KBM-7 (cell line): ENCODE results near the gene GLRX2.

Experiments used
- DNase-seq: peaks from one replicate; pipeline ENCODE4 v3.0.0-alpha.2; 2015
- in situ Hi-C: fragments of 300-500 bp; cut with MboI; formaldehyde crosslinking; loops from 2 replicates; pipeline ENCODE4 v1.14.3; 2020; ENCODE audit warnings: low sequenced_read_pairs, low pct_unique_long_range_greater_than_20kb, mixed read lengths

Gene GLRX2

DNA sequence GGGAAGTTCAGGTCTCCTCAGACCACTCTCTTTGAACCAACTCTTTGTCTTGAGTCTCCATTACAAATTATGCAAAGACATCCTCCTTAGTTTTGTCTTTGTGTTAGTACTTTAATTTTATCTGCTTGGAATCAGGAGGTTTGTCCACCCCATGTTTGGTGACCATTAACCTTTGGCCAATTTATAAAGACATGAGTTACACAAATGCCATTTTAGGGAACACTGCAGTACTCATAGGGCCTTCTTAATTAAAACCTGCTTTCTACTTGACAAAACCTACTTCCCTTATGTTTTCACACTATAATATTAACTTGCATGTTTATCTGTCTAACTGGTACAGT, 8.7 kb upstream of the GLRX2 start:
- DNase-seq = no peak
- in situ Hi-C loops = no loop called here

DNA sequence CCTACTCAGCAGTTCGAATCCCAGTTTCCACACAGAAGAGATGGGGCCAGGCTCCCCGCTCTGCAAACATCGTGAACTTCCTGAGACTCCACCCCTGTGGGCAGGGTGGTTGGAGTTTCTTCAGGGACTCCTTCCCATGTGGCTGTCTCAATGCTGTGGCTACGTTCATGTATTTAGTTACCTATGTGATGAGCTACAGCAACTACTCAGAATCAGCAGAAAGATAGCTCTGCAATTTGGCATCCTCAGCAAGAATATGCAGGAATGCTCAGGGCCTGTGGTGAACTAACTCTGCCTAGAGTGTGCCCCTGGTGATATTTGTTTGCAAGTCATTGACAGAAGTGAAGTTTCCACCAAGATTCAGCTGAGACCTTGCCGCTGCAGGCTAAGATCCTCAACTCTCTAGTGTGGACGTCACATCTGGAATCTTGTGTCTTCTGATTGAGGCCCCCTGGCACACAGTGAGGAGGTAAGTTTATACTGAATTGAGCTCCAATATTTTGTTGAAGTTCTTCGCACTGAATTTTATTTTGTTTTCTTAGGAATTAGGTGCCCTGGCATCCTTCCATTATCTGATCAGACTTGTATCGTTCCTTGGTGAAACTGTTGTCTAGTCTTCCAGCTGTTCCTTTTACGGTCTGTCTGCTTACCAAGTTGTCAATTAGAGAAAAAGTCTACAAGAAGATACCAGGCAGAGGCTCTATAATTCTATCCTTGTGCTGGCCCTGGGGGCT, 8.2 kb upstream of the GLRX2 start:
- in situ Hi-C loops = no loop called here
- DNase-seq = no peak

DNA sequence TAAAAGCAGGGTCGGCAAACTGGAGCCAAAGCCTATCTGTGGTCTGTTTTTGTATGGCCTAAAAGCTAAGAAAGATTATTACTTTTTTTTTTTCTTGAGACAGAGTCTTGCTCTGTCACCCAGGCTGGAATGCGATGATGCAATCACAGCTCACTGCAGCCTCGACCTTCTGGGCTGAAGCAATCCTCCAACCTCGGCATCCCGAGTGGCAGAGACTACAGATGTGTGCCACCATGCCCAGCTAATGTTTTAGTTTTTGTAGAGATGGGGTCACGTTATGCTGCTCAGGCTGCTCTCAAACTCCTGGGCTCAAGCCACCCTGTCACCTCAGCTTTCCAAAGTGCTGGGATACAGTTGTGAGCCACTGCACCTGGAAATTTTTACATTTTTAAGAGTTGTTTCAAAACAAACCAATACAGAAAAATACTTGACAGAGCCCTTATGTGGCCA, 6.5 kb upstream of the GLRX2 start:
- in situ Hi-C loops = no loop called here
- DNase-seq = peak; percentile 40

DNA sequence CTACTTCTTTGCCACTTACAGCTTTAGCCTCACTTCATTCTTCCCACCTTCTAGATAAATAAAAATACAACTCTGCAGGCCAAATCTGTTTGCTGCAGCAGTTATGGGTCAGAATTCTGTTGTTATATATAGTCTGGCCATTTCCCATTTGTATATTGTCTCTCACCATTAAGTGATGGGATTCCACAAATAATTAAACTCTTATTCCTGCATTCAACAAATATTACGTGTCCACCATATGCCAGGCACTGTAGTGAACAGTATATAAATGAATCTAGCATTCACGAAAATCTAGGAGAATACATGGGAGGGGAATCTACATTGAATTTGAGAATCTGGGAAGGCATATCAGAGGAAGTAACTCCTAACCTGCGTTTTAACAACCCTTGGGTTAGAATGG, 5.7 kb upstream of the GLRX2 start:
- DNase-seq = no peak
- in situ Hi-C loops = no loop called here

DNA sequence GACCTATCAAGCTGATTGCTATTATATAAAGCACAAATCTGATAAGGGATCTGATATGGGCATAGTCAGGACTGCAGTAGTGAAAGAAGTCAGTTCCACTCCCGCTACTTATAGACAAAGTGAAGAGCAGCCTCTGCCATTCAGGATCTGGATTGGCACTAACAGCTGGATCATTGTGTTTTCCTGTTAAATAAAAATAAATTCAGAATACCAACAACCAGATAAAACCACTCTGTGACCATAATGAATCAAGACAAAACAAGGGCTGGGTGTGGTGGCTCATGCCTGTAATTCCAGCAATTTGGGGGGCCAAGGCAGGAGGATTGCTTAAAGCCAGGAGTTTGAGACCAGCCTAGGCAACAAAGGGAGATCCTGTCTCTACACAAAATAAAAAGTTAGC, 5.0 kb upstream of the GLRX2 start:
- no peak for DNase-seq
- in situ Hi-C loops = no loop called here

DNA sequence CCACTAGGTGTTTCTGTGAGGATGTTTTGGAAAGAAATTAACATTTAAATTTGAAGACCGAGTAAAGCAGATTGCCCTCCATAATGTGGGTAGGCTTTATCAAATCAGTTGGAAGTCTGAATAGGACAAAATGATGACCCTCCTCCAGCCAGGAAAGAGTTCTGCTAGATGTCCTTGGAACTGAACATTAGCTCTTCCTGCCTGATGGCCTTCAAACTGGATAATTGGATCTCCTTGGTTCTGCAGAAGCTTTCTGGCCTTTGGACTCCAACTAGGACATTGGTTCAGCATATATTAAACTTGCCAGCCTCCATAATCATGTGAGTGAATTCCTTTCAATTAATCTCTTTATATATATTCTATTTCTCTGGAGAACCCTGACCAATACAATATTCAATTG, 4.4 kb upstream of the GLRX2 start:
- in situ Hi-C loops = no loop called here
- DNase-seq = no peak

DNA sequence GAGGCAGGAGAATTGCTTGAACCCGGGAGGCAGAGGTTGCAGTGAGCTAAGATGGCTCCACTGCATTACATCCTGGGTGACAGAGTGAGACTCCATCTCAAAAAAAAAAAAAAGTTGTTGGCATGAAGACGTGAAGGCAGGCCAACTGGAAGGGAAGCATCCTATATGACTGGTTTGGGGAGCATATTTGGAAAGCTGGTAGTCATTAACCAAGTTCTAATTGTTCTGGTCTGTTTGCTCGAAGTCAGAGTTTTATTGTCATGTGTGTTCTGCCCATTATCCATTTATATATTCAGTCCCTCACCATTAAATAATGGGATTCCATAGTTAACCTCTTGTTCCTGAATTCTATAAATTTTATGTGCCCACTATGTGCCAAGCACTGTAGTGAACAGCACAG, 3.3 kb upstream of the GLRX2 start:
- DNase-seq = no peak
- in situ Hi-C loops = no loop called here

DNA sequence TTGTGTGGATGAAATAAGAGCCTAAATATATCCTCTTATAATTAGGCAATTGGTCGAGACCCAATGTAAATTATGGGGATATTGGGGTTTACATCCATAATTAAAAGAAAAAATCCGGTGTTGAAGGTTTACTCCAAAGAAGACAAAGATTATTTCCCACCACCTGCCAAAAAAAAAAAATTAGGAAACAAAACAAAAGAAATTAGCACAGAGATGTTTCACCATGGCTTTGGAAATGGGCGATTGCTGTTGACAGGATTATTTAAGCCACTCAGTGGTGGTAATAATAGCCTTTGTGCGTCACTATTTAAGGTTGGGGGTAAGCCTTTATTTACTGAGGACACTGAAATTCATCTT, 585 bp upstream of the GLRX2 start:
- DNase-seq = no peak
- in situ Hi-C loops = no loop called here

DNA sequence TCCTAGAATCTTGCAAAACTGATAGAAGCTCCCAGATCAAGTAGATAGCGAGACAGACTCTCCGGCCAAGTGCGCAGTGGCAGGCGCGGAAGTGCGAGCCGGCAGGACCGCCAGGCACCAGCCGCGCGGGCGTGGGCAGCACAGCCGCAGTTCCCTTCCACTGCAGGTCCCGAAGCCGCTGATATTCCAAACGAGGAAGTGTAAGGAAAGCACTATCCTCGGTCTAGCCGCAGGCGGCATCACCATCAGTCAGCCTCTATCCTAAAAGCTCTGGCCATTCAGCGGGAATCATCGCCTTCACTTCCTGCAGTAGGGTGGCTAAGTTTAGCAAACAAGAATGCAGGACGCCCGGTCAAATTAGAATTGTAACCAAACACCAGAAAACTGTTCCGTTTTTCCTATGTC, 710 bp downstream of the GLRX2 start:
- peak; percentile 62 for DNase-seq
- in situ Hi-C loops = no loop called here

DNA sequence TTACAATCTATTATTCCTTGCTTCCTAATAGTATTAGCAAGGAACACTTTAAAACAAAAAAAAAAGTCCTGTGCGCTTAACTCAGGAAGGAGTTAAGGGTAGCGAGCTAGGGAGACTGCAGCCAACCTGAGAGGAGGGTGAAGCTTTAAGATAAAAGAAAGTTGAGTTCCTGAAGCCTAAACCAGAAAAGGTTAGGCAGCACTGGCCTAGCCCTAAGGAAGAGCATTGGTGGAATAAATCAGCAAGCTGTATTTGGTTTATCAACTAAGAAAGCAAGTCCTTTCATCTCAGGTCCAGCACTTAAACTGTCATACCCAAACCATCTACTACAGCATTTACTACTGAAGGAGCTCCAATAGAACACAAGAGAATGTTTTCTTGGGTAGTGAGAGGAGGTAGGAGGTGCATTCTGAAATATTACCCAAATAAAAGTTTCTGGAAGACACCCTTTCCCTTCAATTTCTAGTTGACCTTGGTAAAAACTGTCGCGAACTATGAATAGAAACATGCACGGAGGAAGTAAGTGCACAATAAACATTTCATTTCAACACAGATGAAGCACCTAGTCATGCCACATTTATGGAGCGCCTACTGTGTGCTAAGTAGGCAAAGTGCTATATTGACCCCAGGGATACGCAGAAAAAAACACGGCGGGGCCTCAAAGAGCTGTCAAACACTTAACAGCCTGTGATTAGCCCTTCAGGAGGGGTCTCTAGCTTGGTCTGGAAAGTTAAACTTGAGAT, 1.3 kb downstream of the GLRX2 start:
- DNase-seq = peak; percentile 14
- in situ Hi-C loops = no loop called here

DNA sequence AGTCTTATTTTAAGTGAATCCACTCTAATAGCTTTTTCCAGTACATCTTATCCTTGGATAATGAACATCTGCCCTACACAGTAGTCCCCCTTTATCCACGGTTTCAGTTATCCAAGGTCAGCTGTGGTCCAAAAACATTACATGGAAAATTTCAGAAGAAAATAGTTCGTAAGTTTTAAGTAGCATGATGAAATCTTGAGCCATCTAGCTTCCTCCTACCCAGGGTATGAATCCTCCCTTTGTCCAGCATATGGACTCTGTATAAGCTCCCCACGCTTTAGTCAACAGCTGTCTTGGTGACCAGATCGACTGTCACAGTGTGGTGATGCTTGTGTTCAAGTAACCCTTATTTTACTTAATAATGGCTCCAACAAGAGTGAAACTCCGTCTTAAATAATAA, 2.6 kb downstream of the GLRX2 start:
- in situ Hi-C loops = no loop called here
- DNase-seq = no peak

DNA sequence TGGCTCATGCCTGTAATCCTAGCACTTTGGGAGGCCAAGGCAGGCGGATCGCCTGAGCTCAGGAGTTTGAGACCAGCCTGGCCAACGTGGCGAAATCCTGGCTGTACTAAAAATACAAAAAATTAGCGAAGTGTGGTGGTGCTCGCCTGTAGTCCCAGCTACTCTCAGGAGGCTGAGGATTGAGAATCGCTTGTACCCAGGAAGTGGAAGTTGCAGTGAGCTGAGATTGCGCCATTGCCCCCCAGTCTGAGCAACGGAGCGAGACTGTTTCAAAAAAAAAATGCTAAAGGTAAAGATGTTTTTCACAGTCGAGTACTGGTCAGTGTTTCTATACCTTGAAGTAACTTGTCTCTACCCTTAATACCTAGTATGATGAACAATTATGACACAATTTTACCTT, 11.1 kb downstream of the GLRX2 start:
- DNase-seq = no peak

DNA sequence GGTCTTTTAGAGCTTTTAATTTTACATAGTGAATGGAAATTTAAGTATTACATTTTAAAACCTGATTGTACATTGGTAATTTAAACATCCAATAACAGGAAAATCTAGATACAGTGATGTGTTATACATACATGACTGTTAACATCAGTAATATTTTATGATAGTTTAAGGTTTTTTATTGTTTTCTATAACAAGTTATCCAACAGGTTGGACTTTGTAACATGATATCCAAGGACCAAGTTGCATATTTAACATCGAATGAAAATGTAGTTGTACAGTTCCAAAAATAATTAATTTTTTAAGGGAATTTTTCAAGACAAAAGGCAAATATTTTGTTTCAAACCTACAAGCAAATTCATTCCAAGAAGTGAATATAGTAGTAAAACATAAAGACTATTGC, 14.3 kb downstream of the GLRX2 start:
- no peak for DNase-seq
- in situ Hi-C loops = no loop called here

More for the DNA sequence above, 11.1 kb downstream of the GLRX2 start:
- in situ Hi-C loops = no loop called here

DNA sequence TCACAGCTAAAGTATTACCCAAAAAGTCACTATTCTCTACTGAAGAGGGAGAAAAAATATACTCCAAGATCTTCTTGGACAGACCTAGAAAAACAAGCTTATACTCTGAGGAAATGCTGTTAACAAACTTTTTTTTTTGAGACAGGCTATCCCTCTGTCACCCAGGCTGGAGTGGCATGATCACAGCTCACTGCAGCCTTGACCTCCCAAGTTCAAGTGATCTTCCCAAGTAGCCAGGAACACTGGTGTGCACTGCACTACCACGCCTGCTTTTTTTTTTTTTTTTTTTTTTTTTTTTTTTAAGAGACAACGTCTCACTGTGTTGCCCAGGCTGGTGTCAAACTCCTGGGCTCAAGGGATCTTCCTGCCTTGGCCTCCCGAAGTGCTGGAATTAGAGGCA, 17.3 kb downstream of the GLRX2 start:
- in situ Hi-C loops = no loop called here
- DNase-seq = no peak

DNA sequence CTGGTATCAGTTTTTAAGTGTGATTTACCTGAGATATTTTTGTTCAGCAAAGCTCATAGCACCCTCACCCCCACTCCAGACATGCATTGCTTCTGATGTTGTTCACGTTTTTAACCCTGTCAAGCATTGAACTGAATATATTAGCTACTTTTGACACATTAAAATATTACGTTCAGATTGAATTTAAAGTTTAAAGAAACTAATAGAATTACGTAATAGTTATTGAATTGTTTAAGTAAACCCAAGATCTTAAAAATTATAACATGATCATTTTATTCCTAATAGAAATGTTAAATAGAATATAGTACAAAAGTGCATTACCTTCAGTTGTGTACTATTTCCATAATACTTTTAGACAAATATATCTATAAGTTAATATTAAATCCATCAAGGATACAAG, 18.9 kb downstream of the GLRX2 start:
- DNase-seq = no peak
- in situ Hi-C loops = no loop called here

DNA sequence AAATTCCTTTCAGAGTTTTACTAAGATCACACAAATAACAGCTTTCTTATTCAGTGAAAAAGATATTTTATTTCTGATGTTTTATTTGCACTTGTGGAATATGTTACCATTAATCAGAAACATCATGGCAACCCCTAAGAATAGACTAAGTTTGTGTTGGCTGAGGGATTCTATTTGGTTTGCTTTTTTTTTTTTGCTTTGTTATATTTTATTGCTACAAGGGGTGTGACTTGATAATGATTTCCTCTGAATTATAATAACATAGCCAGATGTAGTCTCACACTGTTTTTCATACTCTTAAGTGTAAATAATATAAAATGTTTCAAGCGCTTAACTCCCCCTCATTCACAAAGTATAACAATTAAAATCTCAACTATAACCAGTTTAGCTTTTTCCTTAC, 20.0 kb downstream of the GLRX2 start:
- in situ Hi-C loops = no loop called here
- no peak for DNase-seq

DNA sequence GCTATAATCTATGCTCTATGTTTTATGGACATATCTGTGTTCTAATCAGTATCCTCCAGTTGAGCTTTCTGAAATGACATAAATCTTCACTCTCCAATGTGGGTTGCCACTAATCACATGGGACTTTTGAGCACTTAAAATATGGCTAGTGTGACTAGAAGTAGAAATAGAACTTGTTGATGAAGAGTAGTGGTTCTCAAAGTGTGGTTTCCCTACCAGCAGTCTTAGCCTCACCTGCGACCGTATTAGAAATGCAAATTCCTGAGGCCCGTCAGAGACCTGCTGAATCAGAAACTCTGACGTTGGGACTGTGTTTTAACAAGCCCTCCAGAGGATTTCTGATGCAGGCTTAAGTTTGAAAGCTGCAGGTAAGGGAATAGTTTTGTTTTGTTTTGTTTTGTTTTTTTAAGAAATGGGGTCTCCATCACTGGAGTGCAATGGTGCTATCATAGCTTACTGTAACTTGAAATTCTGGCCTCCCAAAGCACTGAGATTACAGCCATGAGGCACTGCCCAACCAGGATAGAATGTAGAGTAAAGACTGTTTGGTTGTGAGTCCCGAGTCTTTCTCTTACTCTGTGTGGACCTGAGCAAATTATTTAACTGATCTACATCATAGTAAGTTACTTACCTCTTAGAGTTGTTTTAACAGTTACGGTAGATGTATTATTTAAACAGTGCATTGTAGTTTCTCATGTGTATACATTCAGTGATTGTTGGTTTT, 21.7 kb downstream of the GLRX2 start:
- in situ Hi-C loops = no loop called here
- DNase-seq = no peak

DNA sequence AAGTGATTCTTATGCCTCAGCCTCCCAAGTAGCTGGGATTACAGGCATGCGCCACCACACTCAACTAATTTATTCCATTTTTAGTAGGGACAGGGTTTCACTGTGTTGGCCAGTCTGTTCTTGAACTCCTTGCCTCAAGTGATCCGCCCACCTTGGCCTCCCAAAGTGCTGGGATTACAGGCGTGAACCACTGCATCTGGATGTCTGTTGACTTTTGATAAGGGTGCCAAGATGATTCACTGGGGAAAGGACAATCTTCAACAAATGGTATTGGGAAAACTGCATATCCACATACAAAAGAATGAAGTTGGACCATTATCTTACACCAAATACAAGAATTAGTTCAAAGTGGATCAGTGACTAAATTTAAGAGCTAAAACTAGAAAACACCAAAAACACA, 26.0 kb downstream of the GLRX2 start:
- no peak for DNase-seq
- in situ Hi-C loops = no loop called here

DNA sequence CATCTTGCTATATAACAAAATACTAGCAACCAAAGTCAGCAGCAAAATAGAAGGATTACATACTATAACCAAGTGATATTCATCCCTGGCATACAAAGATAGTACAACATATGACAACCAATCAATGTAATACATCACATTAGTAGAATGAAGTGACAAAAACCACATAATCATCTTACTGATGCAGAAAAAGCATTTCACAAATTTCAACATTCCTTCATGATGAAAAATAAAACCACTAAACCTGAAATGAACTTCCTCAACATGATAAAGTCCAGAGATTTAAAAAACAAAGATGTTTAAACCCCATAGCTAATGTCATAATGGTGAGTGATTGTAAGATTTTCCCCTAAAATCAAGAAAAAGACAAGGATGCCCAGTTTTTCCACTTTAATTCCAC, 27.2 kb downstream of the GLRX2 start:
- in situ Hi-C loops = no loop called here
- no peak for DNase-seq

DNA sequence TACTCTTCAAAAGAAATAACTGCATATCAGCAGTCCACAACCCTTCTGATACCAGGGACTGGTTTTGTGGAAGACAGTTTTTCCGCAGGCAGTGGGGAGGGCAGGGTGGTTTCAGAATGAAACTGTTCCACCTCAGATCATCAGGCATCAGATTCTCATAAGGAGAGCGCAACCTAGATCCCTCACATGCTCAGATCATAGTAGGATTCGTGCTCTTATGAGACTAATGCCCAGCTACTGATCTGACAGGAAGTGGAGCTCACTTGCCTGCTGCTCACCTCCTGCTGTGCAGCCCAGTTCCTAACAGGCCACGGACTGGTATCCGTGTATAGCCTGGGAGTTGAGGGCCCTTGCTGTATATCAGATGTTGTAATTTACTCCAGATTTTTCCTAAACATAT, 34.3 kb downstream of the GLRX2 start:
- in situ Hi-C loops = no loop called here
- peak; percentile 57 for DNase-seq

DNA sequence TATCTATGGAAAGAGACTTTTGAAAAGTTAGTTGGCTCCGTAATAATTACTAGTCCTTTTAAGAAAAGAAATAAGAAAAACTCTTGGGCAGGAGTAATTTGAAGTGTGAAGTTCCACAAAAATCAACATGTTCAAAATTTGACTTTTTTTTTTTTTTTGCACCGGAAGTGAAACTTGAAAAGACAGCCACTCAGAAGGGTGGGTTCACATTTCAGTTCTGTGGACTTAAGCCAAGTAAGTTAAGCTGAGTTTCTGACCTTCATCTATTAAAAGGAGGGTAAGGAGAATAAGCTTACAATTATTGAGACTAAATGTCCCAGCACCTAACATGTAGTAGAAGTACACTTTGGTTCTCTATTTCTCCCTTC, 34.8 kb downstream of the GLRX2 start:
- in situ Hi-C loops = no loop called here
- peak; percentile 45 for DNase-seq
